GM18870 (cell line): ENCODE measurements around the gene ANLN.

ENCODE experiments used
- ATAC-seq: cut with Tn5 transposase; IDR thresholded peaks from one replicate; pipeline ENCODE4 v1.9.1; 2021; ENCODE audit warnings: moderate library complexity; ENCODE audit not compliant: unreplicated experiment

ANLN gene

DNA sequence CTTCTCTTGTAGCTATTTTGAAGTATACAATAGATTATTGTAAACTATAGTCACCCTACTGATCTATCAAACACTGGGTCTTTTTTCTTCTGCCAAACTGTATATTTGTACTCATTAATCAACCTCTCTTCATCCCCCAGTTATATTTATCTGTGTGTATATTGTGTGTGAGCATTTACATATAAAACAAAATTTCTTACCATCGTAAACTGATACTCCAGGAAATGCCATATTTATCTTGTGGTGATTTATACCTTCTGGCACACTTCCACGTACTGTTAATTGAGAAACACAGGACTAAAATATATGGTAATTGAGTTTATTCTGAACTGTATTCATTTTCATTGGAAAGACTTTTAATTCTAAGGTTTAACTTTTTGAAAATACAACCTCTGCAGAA, 18.9 kb downstream of the ANLN start:
- ATAC-seq = no peak

DNA sequence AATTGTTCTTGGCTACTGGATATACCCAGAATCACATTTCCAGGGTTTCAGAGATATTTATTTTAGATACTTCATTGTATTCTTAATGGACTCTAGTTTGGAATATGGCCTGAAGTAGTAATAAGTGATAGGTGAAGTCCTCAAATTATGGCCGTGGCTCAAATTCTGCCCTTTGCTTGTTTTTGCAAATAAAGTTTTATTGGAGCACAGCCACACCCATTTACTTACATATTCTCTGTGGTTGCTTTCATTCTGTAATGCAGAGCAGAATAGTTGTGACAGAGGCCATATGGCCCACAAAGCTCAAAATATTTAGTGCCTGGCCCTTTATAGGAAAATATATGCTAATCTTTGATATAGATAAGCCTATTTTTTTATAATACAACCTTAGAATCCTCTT, 19.5 kb downstream of the ANLN start:
- no peak for ATAC-seq

DNA sequence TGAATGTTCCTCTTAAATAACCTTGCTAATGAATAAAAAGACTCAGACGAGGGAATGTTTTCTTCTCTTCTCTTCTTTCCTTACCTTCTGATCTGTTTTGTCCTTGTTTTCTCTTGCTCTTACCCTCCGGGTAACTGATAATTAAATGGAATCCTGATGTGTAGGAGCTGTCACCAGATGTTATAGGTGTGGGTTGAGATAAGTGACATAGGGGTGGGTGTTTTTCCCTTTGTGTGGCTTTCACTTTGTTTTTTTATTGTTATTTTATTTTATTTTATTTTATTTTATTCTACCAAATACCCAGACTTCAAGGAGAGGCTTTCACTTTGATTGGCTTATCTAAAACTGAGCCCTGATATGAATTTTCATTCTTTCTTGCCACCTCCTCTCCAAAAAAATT, 25.5 kb downstream of the ANLN start:
- ATAC-seq = no peak

DNA sequence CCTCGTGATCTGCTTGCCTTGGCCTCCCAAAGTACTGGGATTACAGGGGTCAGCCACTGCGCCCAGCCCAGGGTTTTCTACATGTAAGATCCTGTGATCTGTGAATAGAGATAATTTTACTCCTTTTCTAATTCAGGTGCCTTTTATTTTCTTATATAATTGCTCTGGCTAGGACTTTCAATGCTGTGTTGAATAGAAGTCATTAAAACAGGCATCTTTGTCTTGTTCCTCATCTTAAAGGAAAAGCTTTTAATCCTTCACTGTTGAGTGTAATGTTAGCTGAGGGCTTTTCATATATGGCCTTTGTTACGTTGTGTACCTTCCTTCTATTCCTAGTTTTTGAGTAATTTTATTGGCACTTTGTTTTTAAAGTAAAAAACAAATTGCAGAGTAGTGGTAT, 26.6 kb downstream of the ANLN start:
- ATAC-seq = no peak

DNA sequence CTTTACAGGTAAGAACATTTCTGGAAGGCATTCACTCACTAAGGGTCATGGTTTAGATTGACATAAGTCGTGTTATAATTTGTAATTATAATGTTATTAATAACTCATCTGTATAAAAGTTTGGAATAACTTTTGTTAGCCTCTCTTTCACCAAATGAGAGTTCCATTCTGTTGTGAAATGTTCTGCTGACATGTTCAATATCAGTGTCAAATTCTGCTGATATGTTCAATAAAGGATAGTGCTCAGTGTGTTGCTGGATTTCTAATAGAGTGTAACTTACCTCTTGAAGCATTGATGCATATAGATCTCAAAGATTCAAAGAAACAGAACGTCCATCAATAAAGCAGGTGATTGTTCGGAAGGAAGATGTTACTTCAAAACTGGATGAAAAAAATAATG, 30.6 kb downstream of the ANLN start:
- no peak for ATAC-seq

DNA sequence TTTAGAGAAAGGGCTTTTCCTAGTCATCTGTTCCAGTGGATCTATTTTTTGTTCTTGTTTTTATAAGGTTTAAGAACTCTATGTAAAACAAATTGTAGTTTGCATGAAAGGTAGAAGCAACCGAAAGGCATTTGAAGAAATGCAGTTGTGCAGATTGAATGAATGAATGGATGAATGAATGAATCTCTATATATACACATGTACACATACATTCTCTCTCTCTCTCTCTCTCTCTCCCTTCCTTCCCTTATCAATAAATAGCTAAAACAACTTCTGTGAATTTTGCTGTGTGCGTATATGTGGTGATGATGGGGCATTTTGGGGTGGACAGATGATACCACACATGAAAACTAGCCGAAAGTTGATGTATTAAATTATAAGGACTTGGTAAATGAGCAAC, 32.4 kb downstream of the ANLN start:
- no peak for ATAC-seq

DNA sequence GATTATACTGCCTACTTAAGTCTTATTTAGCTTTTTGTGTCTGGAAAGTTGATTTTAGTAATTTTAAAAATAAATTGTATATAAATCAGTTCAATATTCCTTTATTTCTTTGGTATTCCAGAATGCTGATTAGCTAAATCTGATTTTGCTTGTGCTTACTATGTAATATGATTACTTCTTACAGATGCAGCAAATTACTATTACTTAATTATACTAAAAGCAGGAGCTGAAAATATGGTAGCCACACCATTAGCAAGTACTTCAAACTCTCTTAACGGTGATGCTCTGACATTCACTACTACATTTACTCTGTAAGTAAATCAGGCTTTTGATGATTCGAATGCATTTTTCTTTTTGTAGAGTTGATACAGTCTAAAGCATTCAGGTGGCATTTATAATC, 34.0 kb downstream of the ANLN start:
- ATAC-seq = no peak

- no peak for ATAC-seq
These were observed 40.5 kb downstream of the ANLN start for GRCh38 chr7:36430186-36430585.

DNA sequence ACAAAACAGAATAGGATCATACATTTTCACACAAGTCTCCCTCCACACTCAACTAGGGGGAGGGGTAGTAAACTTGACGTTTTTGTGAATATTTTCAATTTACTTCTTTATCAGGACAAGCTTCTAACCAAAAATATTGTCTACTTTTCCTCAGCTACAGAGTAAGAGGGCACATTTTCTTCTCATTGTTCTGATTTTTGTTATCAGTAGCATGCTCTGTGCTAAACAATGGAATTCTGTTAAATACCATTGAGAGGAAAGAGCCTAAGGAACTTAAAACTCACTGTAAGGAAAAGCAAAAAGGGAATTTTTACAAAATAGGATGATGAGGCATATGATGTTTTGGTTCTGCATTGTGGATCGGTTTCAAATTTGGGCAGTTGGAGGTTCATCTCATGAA, 41.2 kb downstream of the ANLN start:
- ATAC-seq = no peak

GRCh38 chr7:36438211-36438610, 48.5 kb downstream of the ANLN start:
- no peak for ATAC-seq

- no peak for ATAC-seq
These were observed 50.0 kb downstream of the ANLN start for GRCh38 chr7:36439624-36440023.

DNA sequence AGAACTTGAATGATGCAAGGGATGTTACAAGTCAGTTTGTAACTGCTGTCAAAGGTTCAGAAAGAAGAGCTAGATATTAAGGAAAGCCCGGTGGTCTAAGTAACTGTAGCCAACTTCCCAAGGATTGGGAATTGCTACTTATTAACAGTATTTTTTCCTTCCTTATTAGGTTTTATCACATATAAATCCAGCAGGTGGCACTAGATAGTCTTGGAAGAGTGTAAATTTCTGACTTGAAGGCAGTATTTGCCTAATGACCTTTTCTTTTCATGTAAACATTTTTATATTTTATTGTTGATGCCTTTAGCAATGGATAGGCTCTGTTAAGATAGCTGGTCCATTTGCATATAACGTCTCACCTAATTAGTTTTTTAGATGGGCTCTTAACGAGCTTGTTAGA, 51.2 kb downstream of the ANLN start:
- ATAC-seq = no peak

DNA sequence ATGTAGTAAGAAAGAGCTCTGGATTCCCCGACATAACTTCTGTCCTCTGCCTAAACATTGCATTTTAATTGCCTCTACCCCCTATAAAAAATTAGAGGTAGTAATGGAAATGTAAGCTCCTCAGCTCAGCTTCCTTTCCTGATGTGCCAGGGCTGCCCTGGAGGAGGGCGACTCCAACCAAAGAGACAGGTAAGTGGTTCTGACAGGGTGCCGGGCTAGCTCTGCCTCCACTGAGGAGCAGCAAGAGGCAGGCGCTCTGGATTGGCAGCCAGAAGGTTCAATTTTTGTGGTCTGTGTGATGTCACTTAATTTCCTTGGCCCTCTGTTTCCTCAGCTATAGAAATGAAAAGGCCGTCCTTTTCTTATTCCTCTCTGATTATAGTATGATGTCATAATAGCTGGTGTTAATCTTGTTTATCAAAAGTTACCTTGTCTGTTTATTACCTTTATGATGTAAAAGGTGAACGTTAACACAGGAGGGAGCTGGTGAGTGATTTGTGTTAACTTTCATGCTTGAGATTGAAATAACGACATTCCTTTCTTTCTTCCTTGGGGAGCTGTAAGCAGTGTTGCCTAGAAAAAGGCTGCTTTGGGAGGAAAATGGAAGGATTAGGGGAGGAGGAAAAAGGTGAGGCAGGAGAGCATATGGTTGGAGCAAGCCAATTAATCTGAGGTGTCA, 51.8 kb downstream of the ANLN start:
- ATAC-seq = no peak

DNA sequence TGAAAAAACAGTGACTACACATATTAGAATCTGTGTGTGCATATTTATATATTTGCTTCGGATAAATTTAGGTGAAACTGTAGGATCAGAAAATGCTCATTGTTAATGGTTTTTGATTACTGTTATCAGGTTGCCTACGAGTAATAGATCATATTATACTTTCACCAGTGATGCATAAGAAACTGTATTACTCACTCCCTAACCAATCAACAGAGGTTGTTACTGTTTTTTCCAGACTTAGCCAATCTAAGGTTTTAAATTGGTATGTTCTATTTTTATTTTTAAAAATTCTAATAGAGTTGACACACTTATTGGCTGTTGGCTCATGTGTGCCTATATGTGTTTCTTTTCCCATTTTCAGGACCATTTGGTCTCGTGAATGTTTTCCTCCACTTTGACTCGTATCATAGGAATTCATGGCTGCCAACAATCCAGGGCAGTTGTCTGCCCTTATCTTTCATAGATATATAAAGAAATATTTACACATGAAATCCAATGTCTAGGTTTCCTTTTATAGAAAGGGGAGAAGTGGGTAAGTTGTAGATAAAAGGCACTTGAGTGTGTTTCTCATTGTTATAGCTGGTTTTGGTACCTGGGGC, 59.2 kb downstream of the ANLN start:
- no peak for ATAC-seq

GRCh38 chr7:36449685-36450084, 60.0 kb downstream of the ANLN start:
- no peak for ATAC-seq

DNA sequence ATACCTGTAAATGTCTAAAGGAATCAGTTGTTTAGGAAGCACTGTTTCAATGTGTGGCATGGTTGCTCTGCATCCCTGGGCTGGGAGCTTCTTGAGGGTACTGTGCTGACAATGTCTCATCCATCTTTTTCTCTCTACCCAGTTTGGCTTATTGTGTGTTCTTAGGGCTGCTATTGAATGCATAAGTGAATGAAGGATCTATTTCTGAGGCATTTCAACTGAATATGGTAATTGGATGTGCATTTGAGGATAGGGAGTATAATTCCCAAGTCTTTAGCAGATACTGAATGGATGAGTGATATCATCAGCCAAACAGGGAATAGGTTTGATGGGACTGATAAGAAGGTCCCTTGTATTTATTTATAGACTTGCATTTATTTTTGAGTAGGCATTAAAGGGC, 64.1 kb downstream of the ANLN start:
- no peak for ATAC-seq

DNA sequence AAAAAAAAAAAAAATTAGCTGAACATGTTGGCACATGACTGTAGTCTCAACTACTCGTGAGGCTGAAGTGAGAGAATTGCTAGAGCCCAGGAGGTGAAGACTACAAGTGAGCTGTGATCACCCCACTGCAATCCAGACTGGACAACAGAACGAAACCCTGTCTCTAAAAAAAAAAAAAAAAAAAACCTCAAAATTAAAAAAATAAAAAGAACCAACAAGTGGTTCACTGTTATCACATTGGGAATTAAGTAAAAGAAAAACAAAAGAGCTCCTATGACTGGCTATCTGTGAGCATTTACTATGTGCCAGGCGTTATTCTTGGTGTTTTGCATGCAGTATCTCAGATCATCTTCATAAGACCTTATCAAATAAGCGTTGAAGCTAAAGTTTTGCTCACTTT, 66.0 kb downstream of the ANLN start:
- no peak for ATAC-seq

DNA sequence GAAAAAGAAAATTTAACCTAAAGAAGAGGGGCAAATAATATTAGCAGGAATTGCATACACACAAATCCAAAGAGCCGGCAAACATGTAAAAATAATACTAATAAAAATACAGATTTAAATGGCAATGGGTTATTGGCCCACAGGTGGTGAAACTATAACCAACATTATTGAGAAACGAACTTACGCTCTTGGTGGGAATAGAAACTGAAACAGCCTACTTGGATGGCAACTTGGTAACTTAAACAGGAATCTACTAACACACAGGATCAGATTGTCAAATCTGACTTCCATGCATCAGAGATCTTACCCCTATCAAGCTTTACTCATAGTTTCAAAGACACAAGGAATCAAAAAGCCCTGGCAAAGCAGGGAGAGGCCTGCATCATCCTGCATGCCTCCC, 66.5 kb downstream of the ANLN start:
- no peak for ATAC-seq

DNA sequence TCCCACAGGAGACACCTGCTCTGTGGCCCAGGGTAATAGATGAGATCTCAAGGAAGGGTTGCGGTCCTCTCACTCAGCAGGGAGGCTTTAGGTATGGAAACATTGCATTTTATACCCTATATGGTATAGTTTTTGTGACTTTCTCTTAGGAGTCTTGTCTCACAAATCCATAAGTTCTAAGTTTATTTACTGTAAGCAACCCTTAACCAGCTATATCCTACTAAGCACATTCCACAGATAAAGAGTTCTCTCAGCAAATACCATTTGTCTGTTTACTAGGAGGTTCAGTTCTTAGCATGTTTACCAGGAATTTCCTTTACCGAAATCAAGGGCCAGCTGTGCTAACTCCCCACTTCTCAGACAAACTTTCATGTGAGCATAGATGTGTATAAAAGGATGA, 66.9 kb downstream of the ANLN start:
- ATAC-seq = no peak

DNA sequence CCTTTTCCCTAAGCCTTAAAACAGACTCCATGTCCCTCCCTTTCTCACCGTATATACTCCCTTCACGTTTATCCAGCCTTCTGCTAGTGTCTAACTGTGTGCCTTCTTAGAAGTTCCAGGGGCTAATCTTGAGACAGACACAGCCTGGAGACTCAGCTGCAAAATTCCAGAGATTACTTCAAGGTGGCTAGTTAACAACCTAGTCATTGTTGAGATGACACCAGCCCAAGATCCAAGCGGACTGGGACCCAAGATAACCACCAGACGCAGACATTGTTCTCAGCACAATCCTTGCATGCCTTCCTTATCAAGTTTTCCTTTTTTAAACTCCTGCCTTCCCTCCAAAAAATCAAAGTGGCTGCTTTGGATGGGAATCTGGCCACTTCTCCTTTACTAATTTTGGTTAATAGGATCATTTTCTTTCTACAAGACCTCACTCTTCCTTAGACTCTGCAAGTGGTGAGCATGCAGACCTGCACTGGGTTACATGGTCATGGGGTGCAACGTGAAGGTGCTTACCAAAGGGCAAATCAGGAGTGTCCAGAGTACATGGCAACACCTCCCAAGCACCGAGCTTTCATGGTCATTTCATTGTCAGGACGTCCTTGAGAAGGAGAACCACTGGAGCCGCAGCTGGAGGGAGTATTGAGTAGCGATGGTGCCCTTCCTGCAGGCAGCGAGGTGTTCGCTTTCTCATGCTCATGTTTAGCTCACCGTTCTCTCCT, 69.7 kb downstream of the ANLN start:
- no peak for ATAC-seq

DNA sequence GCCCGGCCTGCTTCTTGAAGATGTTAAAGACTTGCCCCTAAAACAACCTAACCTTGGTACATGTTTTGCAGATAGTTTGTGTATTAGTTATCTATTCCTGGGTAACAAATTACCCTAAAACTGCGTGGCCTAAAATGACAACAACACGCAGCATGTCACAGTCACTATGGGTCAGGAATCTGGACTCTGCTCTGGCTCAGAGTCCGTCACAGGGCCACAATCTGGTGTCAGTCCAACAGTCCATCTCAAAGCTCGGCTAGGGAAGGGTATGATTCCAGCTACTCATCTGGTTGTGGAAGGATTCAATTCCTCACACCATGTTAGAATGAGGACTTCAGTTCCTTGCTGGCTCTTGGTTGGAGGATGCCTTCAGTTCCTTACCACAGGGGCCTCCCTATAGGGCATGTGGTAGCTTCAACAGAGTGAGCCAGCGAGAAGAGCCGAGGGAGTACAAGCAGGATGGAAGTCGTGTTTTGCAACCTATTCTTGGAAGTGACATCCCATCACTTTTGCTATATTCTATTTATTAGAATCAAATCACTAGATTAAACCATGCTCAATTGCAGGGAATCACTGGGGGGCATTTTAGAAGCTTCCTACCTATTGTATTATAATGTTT, 71.3 kb downstream of the ANLN start:
- no peak for ATAC-seq

DNA sequence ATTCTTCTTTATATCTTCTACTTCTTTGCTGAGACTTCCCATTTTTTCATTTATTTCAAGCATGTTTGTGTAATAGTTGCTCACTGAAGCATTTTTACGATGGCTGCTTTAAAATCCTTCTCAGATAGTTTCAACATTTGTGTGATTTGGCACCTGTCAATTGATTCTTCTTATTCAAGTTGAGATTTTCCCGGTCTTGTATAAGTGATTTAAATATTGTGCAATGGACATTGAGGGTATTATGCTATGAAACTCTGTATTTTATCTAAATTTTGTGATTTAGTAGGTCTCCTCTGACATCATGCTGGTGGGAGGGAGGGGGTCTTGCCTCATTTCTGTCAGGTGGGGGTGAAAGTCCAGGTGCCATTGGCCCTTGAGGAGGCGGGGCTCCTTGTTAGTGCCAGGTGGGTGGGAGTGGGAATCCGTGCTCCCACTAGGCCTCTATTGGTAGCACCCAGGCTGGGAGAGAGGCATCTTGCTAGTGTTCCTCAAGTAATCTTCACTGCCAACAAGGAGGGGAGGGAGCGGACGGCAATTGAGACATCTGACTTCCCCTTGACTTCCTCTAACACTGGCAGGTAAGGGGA, 73.0 kb downstream of the ANLN start:
- ATAC-seq = no peak
